OCI-LY7 (cell line): ENCODE measurements around the gene ADAM22. TPM values are rescaled to one million over a fixed set of nuclear protein-coding genes. Genes with fewer than 3 reads are reported as not detected.

ENCODE experiments used
- BruUV-seq: library from RNA; stranded (reverse); fragments of 400-500 nt; replicated peaks from 2 replicates; lab custom pipeline; 2021; lab: Mats Ljungman, UMichigan
- CTCF ChIA-PET: fragments of 300-600 bp; sonication (Branson Sonifier 250); formaldehyde crosslinking; loops from one replicate; lab custom pipeline; 2022; ENCODE audit warnings: antibody characterized with exemption; ENCODE audit not compliant: unreplicated experiment; lab: Charles Lee
- POLR2A ChIA-PET: fragments of 300-600 bp; sonication (Branson Sonifier 250); formaldehyde crosslinking; loops from one replicate; lab custom pipeline; 2022; ENCODE audit warnings: antibody characterized with exemption; lab: Charles Lee
- DNase-seq: peaks from one replicate; pipeline ENCODE4 v3.0.0-alpha.2; 2015; ENCODE audit warnings: low spot score
- H2AFZ ChIP-seq: fragments of 200-600 bp; sonication (generic), shearing (Covaris generic); 2 replicates; pipeline ENCODE4 v1.6.1; 2014; ENCODE audit warnings: mild to moderate bottlenecking, antibody characterized with exemption, low read length, moderate library complexity
- H3K27ac ChIP-seq: fragments of 200-600 bp; sonication (generic); 2 replicates; pipeline ENCODE4 v1.5.1; 2014; ENCODE audit warnings: mixed run types, low read depth, mild to moderate bottlenecking, moderate library complexity, low read length, inconsistent platforms; ENCODE audit not compliant: poor library complexity, severe bottlenecking
- H3K36me3 ChIP-seq: fragments of 200-600 bp; sonication (generic); 2 replicates; pipeline ENCODE4 v1.6.1; 2014; ENCODE audit warnings: mild to moderate bottlenecking, antibody characterized with exemption, low read length, moderate library complexity, mixed read lengths; ENCODE audit not compliant: insufficient read depth
- H3K4me1 ChIP-seq: fragments of 200-600 bp; sonication (generic); 2 replicates; pipeline ENCODE4 v1.5.1; 2014; ENCODE audit warnings: mild to moderate bottlenecking, low read length; ENCODE audit not compliant: insufficient read depth, poor library complexity, severe bottlenecking
- H3K4me2 ChIP-seq: fragments of 200-600 bp; sonication (generic); 2 replicates; pipeline ENCODE4 v1.6.1; 2014; ENCODE audit warnings: mild to moderate bottlenecking, low read length
- H3K4me3 ChIP-seq: fragments of 200-600 bp; sonication (generic); 2 replicates; pipeline ENCODE4 v1.5.1; 2014; ENCODE audit warnings: mild to moderate bottlenecking, low read depth, low read length; ENCODE audit not compliant: poor library complexity, severe bottlenecking
- H3K79me2 ChIP-seq: fragments of 200-600 bp; sonication (generic); 2 replicates; pipeline ENCODE4 v1.6.1; 2016; ENCODE audit warnings: low read depth, mild to moderate bottlenecking, low read length, moderate library complexity, mixed read lengths; ENCODE audit not compliant: insufficient read depth
- H3K9me2 ChIP-seq: fragments of 200-600 bp; sonication (generic); 2 replicates; pipeline ENCODE4 v1.6.1; 2016; ENCODE audit warnings: mild to moderate bottlenecking, low read length, mixed read lengths; ENCODE audit not compliant: insufficient read depth
- H3K9me3 ChIP-seq: fragments of 200-600 bp; sonication (generic); 2 replicates; pipeline ENCODE4 v1.6.1; 2014; ENCODE audit warnings: mild to moderate bottlenecking, mixed run types, low read length, mixed read lengths
- H4K20me1 ChIP-seq: fragments of 200-600 bp; sonication (generic); 2 replicates; pipeline ENCODE4 v1.6.1; 2014; ENCODE audit warnings: mild to moderate bottlenecking, antibody characterized with exemption, low read length, moderate library complexity, mixed read lengths; ENCODE audit not compliant: insufficient read depth
- CTCF ChIP-seq: fragments of 200-600 bp; sonication (generic); conservative IDR thresholded peaks from 2 replicates; pipeline ENCODE4 v1.5.1; 2014; ENCODE audit warnings: mild to moderate bottlenecking, antibody characterized with exemption, low read length, moderate library complexity, mixed read lengths
- EZH2phosphoT487 ChIP-seq: fragments of 200-600 bp; sonication (generic); IDR thresholded peaks from 2 replicates; pipeline ENCODE4 v1.6.1; 2018; ENCODE audit warnings: low read depth, borderline replicate concordance, mild to moderate bottlenecking, mixed run types, antibody characterized with exemption, low read length, moderate library complexity, mixed read lengths
- intact Hi-C: fragments of 100-400 bp; cut with micrococcal nuclease; formaldehyde crosslinking; loops from one replicate; pipeline ENCODE4 v1.10.0; 2022; ENCODE audit not compliant: unreplicated experiment
- total RNA-seq, 2 experiments: library from RNA; depleted of rRNA in 1 of 2; stranded (reverse); fragments of >200 nt in 1 of 2; shearing (Covaris generic) in 1 of 2; gene quantifications; 2 replicates each; pipeline ENCODE4 v1.2.3, GENCODE V29; 2014 to 2022

Gene ADAM22
- total RNA-seq, 2 experiments from 2014 or later = 12.0 to 13.6 TPM

- Histone ChIP-seq H3K27ac (no peak overlapping the region), H3K9me3 (no peaks in the 10 kb centered on the region), H3K9me2 (no peaks in the 10 kb centered on the region), H4K20me1 (no peaks in the 10 kb centered on the region), H3K4me2 (no peak overlapping the region), H3K79me2 (no peaks in the 10 kb centered on the region), H3K4me1 (no peaks in the 10 kb centered on the region), H3K4me3 (no peak overlapping the region), H2AFZ (no peak overlapping the region), H3K36me3 (peaks cover 5% of the 10 kb centered on the region; the same call in 1 of the 2 replicates)
- ChIA-PET POLR2A (interaction anchor here (0.7 kb wide), 1 partner anchor 138 kb away, joined by 3 read pairs; no protein-coding TSS in a partner anchor), CTCF (interaction anchor here (0.6 kb wide), 1 partner anchor 9 kb away, joined by 4 read pairs; no protein-coding TSS in a partner anchor)
- DNase-seq = no peak
- BruUV-seq = no TSS peak
- intact Hi-C loops = no loop called here
- TF ChIP-seq CTCF = no peak
- TF ChIP-seq EZH2phosphoT487 = no peak
These were observed 50.0 kb downstream of the ADAM22 start for GRCh38 chr7:87984088-87984487.

GRCh38 chr7:87993269-87993668 is 59.2 kb downstream of the ADAM22 start:
- Histone ChIP-seq H3K4me2 (no peak overlapping the region), H3K9me3 (no peaks in the 10 kb centered on the region), H3K79me2 (no peaks in the 10 kb centered on the region), H3K4me3 (no peak overlapping the region), H4K20me1 (no peaks in the 10 kb centered on the region), H3K36me3 (no peaks in the 10 kb centered on the region), H3K9me2 (no peaks in the 10 kb centered on the region), H2AFZ (no peak overlapping the region), H3K27ac (no peak overlapping the region), H3K4me1 (no peaks in the 10 kb centered on the region)
- BruUV-seq = no TSS peak
- no peak for TF ChIP-seq CTCF
- no peak for TF ChIP-seq EZH2phosphoT487
- ChIA-PET CTCF (interaction anchor here (0.6 kb wide), 1 partner anchor 9 kb away, joined by 4 read pairs; no protein-coding TSS in a partner anchor), POLR2A (interaction anchor here (0.7 to 1.4 kb wide), 3 partner anchors 9 to 754 kb away, joined by 3 to 6 read pairs (median 4); no protein-coding TSS in a partner anchor)
- intact Hi-C loops = no loop called here
- no peak for DNase-seq

- no peaks in the 10 kb centered on the region for H3K9me3 ChIP-seq
- H3K4me1 ChIP-seq = no peaks in the 10 kb centered on the region
- no peak overlapping the region for H3K27ac ChIP-seq
- H3K4me2 ChIP-seq = no peak overlapping the region
- BruUV-seq = no TSS peak
- no peak overlapping the region for H3K4me3 ChIP-seq
- TF ChIP-seq EZH2phosphoT487 = no peak
- no peak for TF ChIP-seq CTCF
- no peaks in the 10 kb centered on the region for H3K9me2 ChIP-seq
- POLR2A ChIA-PET = interaction anchor here (0.6 to 0.9 kb wide), 2 partner anchors 12 to 97 kb away, joined by 3 read pairs; no protein-coding TSS in a partner anchor
- CTCF ChIA-PET = no interaction called here
- no peaks in the 10 kb centered on the region for H3K79me2 ChIP-seq
- no peaks in the 10 kb centered on the region for H4K20me1 ChIP-seq
- intact Hi-C loops = no loop called here
- H3K36me3 ChIP-seq = no peaks in the 10 kb centered on the region
- no peak for DNase-seq
- no peak overlapping the region for H2AFZ ChIP-seq
These were observed 65.2 kb downstream of the ADAM22 start for GRCh38 chr7:87999261-87999660.
